A549 treated with Mapracorat at 1 μM for 4 hours (cell line): Measurements from ENCODE around the gene CHIT1. TPM values are rescaled to one million over a fixed set of nuclear protein-coding genes. Genes with fewer than 3 reads are reported as not detected.

ENCODE experiments used
- total RNA-seq: library from RNA; stranded (reverse); fragments of 200-300 nt; extraction: Qiagen RNA extraction; gene quantifications from 5 replicates; pipeline ENCODE4 v1.2.3, GENCODE V29; 2022

The CHIT1 gene
- total RNA-seq: not detected in 5 replicates

DNA sequence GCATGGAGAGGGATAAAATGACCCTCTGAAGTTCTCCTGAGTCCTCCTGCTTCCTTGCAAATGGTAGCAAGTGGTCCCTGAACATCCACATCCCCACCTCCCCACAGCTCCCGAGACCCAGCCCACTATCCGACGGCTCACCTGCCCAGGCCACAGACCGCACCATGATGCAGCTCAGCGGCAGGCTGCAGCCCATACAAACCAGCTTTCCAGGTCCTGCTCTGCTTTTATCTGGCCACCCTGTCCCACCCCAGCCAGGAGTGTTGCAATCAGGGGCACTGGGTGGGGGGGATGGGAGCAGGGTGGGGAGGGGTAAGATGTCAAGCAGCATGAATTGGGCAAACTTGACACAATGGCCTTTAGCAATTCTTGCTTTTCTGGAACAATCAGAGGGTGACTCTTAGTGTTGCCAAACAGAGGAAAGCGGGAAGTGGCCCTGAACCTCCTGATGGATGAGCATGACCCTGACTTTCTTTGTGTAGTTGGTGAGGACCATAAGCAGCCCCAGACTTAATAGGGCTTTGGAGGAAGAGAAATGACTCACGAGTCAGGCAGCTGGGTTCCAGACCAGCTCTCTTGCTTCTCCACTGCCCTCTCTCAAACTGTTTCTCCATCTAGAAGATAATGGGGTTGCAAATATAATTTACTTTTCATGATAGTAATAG is at the start of gene CHIT1:
Gene CHIT1, minus strand, starts transcription at position 203 of the 665 bp plus-strand sequence. Its CDS starts 37 bp downstream, at position 166.

DNA sequence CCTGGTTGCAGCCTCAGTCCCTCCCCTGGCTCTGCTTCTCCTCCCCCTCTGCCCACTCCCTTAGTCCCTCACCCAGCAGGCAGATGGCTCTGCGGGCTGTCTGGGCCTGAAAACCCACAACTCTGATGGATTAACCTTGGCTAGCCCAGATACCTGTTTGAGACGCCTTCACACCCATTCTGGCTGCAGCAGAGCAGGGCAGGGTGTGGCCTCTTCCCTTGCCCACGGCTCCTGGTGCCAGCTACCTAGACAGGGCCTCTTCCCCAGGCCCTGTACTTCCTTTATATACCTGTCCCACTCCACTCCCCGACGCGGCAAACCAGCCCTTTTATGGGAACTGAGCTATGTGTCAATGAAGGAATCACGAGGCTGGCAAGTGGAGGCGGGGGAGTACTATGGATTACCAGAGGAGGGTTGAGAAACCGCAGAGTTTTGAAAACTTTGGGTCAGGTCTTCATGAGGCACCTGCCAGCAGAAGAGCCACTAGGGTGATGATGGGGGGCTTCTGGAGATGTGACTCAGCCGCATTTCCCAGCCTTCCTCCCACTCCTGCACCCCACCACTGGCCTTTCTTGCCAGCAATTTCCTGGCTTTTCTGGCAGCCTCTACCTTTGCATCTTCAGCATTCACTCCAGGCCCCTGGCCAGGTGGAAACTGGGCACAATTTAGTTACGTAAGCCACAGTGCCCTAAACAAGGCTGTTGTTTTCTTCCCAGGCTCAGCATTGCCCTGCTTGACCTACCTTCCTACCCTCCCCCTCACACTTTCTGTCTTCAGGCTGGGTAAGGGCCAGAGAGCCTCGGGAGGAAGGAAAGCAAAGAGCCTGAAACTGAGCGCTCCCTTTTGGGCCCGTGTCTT is 42.8 kb downstream of the CHIT1 start, which contains the start of gene CHI3L1:
Gene CHI3L1, minus strand, starts transcription at position 259 of the 858 bp plus-strand sequence. Its CDS starts 81 bp downstream, at position 178.

GRCh38 chr1:203175237-203175826 is 54.1 kb downstream of the CHIT1 start, which contains the start of gene MYBPH:
Gene MYBPH (minus strand): TSS chr1:203175826. CDS start chr1:203175755, 71 bp downstream.

Other genes with a start within 250 kb of the CHIT1 start
- 42.6 to 50.8 TPM (median 47.2 TPM) in 5 replicates for gene TMEM183A, start 222.3 kb downstream of the CHIT1 start, total RNA-seq
- 0.29 to 0.89 TPM (median 0.45 TPM) in 5 replicates for gene PPFIA4, start 203.2 kb downstream of the CHIT1 start, total RNA-seq
- gene MYOG, start 143.7 kb downstream of the CHIT1 start, total RNA-seq: not detected in 5 replicates
- 0.50 to 0.74 TPM (median 0.68 TPM) in 5 replicates for gene ADORA1, start 101.9 kb downstream of the CHIT1 start, total RNA-seq
- 0.09 TPM in 1 of 5 replicates, not detected in the others for gene MYBPH, start 53.8 kb downstream of the CHIT1 start, total RNA-seq
- gene CHI3L1, start 43.0 kb downstream of the CHIT1 start, total RNA-seq: not detected in 5 replicates
- gene BTG2, start 75.8 kb upstream of the CHIT1 start, total RNA-seq: 12.4 to 16.9 TPM (median 15.7 TPM) in 5 replicates
- gene FMOD, start 121.4 kb upstream of the CHIT1 start, total RNA-seq: not detected in 5 replicates
- gene PRELP, start 246.1 kb upstream of the CHIT1 start, total RNA-seq: 0.02 TPM in 1 of 5 replicates, not detected in the others